ENCODE results near the gene CHN2. TPM values are rescaled to one million over a fixed set of nuclear protein-coding genes. Genes with fewer than 3 reads are reported as not detected.

Gene CHN2
- total RNA-seq, 1 experiment from 2014 or later, result 7.7 TPM

DNA sequence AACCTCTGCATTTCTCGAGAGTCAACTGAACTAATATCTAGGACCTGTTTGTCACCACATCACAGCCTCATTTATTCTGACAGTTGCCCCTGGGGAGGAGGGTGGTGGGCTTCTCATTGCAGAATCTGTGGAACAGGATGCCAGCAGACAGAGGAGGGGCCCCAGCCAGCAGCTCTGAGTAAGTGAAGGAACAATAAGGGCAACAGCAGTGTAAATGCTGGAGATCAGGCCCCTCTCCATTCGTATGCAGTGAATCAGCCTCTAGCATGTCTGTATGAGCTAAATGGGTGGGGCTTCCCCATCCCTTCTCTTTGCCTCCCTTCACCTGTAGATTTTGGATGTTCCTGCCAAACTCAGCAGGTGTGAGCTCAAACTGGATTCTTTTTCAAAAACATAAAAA is 40.5 kb upstream of the CHN2 start:
- BruUV-seq (replicated peaks), result no TSS peak
- Histone ChIP-seq H3K9ac (ENCODE audit: low read length) (no peak overlapping the region), H3K9me2 (replicated peaks; ENCODE audit: low read length) (no peaks in the 10 kb centered on the region), H3F3A (ENCODE audit: low read length, unreplicated experiment) (no peaks in the 10 kb centered on the region), H3K27me3 (ENCODE audit: low read length) (no peaks in the 10 kb centered on the region), H3K79me2 (ENCODE audit: low read length) (no peaks in the 10 kb centered on the region), H3K36me3 (ENCODE audit: low read depth, low read length) (no peaks in the 10 kb centered on the region), H3K4me2 (ENCODE audit: low read length) (no peak overlapping the region), H3K9me3 (ENCODE audit: low read length) (no peaks in the 10 kb centered on the region), H2AFZ (ENCODE audit: low read length) (no peak overlapping the region), H4K20me1 (ENCODE audit: low read length) (no peaks in the 10 kb centered on the region), H3K27ac (ENCODE audit: low read length) (no peak overlapping the region), H3K4me1 (ENCODE audit: insufficient read depth, low read length) (no peaks in the 10 kb centered on the region), H3K4me3 (ENCODE audit: low read length) (no peak overlapping the region)
- ChIA-PET POLR2A (ENCODE audit: unreplicated experiment) (interaction anchor here (0.6 kb wide), 1 partner anchor 202 kb away, joined by 3 read pairs; no protein-coding TSS in a partner anchor), CTCF (no interaction called here)
- no peak for ATAC-seq
- intact Hi-C loops (cut with micrococcal nuclease), result no loop called here
- DNase-seq, result peak; percentile 10
- TF ChIP-seq, protein P1, sequence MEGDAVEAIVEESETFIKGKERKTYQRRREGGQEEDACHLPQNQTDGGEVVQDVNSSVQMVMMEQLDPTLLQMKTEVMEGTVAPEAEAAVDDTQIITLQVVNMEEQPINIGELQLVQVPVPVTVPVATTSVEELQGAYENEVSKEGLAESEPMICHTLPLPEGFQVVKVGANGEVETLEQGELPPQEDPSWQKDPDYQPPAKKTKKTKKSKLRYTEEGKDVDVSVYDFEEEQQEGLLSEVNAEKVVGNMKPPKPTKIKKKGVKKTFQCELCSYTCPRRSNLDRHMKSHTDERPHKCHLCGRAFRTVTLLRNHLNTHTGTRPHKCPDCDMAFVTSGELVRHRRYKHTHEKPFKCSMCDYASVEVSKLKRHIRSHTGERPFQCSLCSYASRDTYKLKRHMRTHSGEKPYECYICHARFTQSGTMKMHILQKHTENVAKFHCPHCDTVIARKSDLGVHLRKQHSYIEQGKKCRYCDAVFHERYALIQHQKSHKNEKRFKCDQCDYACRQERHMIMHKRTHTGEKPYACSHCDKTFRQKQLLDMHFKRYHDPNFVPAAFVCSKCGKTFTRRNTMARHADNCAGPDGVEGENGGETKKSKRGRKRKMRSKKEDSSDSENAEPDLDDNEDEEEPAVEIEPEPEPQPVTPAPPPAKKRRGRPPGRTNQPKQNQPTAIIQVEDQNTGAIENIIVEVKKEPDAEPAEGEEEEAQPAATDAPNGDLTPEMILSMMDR (conservative IDR thresholded peaks at IDR 0.05; ENCODE audit: low read depth, low read length), result no peak
- TF ChIP-seq EZH2 (IDR thresholded peaks at IDR 0.05; ENCODE audit: low read length, unreplicated experiment), result no peak
- no peak for TF ChIP-seq EZH2phosphoT487 (IDR thresholded peaks at IDR 0.05; ENCODE audit: borderline replicate concordance, low read length)

DNA sequence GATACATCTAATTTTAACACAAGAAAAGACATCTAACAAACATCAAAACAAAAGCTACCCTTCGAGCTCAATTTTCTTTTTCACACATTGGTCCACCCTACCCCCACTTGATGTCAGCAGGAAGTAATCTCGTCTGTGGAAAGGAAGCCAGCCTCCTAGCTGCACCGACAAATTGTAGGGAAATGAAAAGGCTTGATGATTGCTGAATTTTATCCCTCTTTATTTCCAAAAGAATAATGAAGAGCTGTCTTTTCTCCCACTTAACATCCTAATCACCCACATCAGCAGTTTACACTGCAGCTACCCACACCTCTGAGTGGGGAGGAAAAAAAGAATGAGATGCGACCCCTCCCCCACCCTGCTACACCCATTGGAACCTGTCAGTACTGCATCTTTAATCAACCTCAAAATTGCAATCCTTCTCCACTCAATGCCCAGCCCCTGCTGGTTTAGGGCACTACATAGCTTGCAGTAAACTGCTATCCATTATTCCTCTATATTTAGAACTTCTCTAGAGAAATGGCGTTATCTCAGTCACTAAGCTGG is 37.6 kb upstream of the CHN2 start:
- H3K9ac ChIP-seq (ENCODE audit: low read length), result no peak overlapping the region
- no peaks in the 10 kb centered on the region for H3K36me3 ChIP-seq (ENCODE audit: low read depth, low read length)
- ATAC-seq, result no peak
- TF ChIP-seq EZH2 (IDR thresholded peaks at IDR 0.05; ENCODE audit: low read length, unreplicated experiment), result no peak
- TF ChIP-seq EZH2phosphoT487 (IDR thresholded peaks at IDR 0.05; ENCODE audit: borderline replicate concordance, low read length), result no peak
- TF ChIP-seq, protein P1 (conservative IDR thresholded peaks at IDR 0.05; ENCODE audit: low read depth, low read length), result no peak
- no peaks in the 10 kb centered on the region for H4K20me1 ChIP-seq (ENCODE audit: low read length)
- H3K9me2 ChIP-seq (replicated peaks; ENCODE audit: low read length), result no peaks in the 10 kb centered on the region
- no peaks in the 10 kb centered on the region for H3K27me3 ChIP-seq (ENCODE audit: low read length)
- no peak overlapping the region for H3K27ac ChIP-seq (ENCODE audit: low read length)
- no peaks in the 10 kb centered on the region for H3K79me2 ChIP-seq (ENCODE audit: low read length)
- POLR2A ChIA-PET (ENCODE audit: unreplicated experiment), result interaction anchor here (0.7 kb wide), 1 partner anchor 117 kb away, joined by 3 read pairs; no protein-coding TSS in a partner anchor
- no peaks in the 10 kb centered on the region for H3F3A ChIP-seq (ENCODE audit: low read length, unreplicated experiment)
- H3K4me1 ChIP-seq (ENCODE audit: insufficient read depth, low read length), result no peaks in the 10 kb centered on the region
- H3K4me2 ChIP-seq (ENCODE audit: low read length), result no peak overlapping the region
- no TSS peak for BruUV-seq (replicated peaks)
- H2AFZ ChIP-seq (ENCODE audit: low read length), result no peak overlapping the region
- intact Hi-C loops (cut with micrococcal nuclease), result no loop called here
- no peak for DNase-seq
- H3K9me3 ChIP-seq (ENCODE audit: low read length), result no peaks in the 10 kb centered on the region
- no peak overlapping the region for H3K4me3 ChIP-seq (ENCODE audit: low read length)
- CTCF ChIA-PET, result no interaction called here

DNA sequence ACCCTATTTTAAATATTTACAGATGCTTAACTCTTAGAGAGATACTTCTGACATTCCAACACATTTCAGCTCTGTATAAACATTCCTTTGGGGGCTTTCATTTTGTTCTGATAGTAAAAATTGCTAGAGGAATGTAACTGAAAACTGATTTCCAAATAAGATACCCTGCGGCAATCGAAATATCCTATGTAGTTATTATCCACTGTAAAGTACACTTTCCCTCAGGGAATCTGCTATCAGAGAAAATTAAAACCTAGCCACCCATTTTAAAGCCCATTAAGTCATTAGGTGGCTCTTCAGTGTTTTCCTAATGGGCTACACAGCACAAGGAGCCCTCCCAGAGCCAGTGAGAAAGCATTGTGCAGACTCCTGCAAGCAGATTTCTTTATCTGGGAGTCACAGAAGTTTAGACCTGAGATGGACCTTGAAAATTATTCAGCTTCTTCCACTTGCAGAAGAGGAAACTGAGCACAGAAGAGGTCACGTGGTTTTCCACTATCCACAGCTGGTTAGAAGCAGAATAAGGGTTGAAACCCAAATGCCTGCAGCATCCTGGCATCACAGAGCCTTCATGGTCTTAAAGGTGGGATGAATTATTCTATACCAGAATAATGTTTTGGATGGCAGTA is 35.7 kb upstream of the CHN2 start:
- no peak overlapping the region for H3K9ac ChIP-seq (ENCODE audit: low read length)
- no peak overlapping the region for H3K4me2 ChIP-seq (ENCODE audit: low read length)
- ChIA-PET POLR2A (ENCODE audit: unreplicated experiment) (no interaction called here), CTCF (no interaction called here)
- no peak overlapping the region for H3K27ac ChIP-seq (ENCODE audit: low read length)
- no peak overlapping the region for H2AFZ ChIP-seq (ENCODE audit: low read length)
- ATAC-seq (no peak), DNase-seq (no peak)
- H3K4me3 ChIP-seq (ENCODE audit: low read length), result no peak overlapping the region
- no TSS peak for BruUV-seq (replicated peaks)
- H4K20me1 ChIP-seq (ENCODE audit: low read length), result no peaks in the 10 kb centered on the region
- no peaks in the 10 kb centered on the region for H3F3A ChIP-seq (ENCODE audit: low read length, unreplicated experiment)
- H3K27me3 ChIP-seq (ENCODE audit: low read length), result no peaks in the 10 kb centered on the region
- no peaks in the 10 kb centered on the region for H3K9me2 ChIP-seq (replicated peaks; ENCODE audit: low read length)
- no peaks in the 10 kb centered on the region for H3K9me3 ChIP-seq (ENCODE audit: low read length)
- no peaks in the 10 kb centered on the region for H3K79me2 ChIP-seq (ENCODE audit: low read length)
- TF ChIP-seq, protein P1 (conservative IDR thresholded peaks at IDR 0.05; ENCODE audit: low read depth, low read length), result no peak
- TF ChIP-seq EZH2phosphoT487 (IDR thresholded peaks at IDR 0.05; ENCODE audit: borderline replicate concordance, low read length), result no peak
- TF ChIP-seq EZH2 (IDR thresholded peaks at IDR 0.05; ENCODE audit: low read length, unreplicated experiment), result no peak
- no peaks in the 10 kb centered on the region for H3K4me1 ChIP-seq (ENCODE audit: insufficient read depth, low read length)
- intact Hi-C loops (cut with micrococcal nuclease), result no loop called here
- no peaks in the 10 kb centered on the region for H3K36me3 ChIP-seq (ENCODE audit: low read depth, low read length)
